Measurements from ENCODE around the gene SLC25A12.

DNA sequence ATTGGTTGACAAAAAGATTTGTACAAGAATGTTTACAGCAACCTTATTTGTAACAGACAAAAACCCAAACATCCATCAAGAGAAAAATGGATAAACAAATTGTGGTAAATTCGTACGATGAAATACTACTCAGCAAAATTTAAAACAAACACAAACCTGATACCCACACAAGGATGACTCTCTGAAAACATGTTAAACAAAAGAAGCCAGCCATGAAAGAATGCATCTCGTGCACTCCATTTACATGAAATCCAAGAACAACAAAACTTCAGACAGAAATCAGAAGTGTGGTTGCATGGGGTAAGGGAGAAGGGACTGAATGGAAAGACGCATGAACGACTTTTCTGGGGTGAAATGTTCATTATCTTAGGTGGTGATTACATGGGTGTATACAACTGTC is 93.4 kb downstream of the SLC25A12 start:
- no peak for TF ChIP-seq MXI1 (IDR thresholded peaks at IDR 0.05; ENCODE audit: borderline replicate concordance, low read depth, low read length)
- no peak for TF ChIP-seq ARID2 (CRISPR knock-in tag; IDR thresholded peaks at IDR 0.05; ENCODE audit: borderline replicate concordance)
- TF ChIP-seq HMGA1 (CRISPR knock-in tag; conservative IDR thresholded peaks at IDR 0.05): no peak
- TF ChIP-seq ZNF343 (CRISPR knock-in tag; IDR thresholded peaks at IDR 0.05): no peak
- TF ChIP-seq, protein P1, sequence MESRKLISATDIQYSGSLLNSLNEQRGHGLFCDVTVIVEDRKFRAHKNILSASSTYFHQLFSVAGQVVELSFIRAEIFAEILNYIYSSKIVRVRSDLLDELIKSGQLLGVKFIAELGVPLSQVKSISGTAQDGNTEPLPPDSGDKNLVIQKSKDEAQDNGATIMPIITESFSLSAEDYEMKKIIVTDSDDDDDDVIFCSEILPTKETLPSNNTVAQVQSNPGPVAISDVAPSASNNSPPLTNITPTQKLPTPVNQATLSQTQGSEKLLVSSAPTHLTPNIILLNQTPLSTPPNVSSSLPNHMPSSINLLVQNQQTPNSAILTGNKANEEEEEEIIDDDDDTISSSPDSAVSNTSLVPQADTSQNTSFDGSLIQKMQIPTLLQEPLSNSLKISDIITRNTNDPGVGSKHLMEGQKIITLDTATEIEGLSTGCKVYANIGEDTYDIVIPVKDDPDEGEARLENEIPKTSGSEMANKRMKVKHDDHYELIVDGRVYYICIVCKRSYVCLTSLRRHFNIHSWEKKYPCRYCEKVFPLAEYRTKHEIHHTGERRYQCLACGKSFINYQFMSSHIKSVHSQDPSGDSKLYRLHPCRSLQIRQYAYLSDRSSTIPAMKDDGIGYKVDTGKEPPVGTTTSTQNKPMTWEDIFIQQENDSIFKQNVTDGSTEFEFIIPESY (CRISPR knock-in tag; IDR thresholded peaks at IDR 0.05): no peak
- TF ChIP-seq YY1 (IDR thresholded peaks at IDR 0.05; ENCODE audit: insufficient read depth, insufficient replicate concordance, low read depth, low read length): no peak
- TF ChIP-seq ZC3H4 (CRISPR knock-in tag; IDR thresholded peaks at IDR 0.05; ENCODE audit: borderline replicate concordance): no peak
- TF ChIP-seq NR2C2 (CRISPR knock-in tag; IDR thresholded peaks at IDR 0.05; ENCODE audit: borderline replicate concordance): no peak
- TF ChIP-seq, protein P2, sequence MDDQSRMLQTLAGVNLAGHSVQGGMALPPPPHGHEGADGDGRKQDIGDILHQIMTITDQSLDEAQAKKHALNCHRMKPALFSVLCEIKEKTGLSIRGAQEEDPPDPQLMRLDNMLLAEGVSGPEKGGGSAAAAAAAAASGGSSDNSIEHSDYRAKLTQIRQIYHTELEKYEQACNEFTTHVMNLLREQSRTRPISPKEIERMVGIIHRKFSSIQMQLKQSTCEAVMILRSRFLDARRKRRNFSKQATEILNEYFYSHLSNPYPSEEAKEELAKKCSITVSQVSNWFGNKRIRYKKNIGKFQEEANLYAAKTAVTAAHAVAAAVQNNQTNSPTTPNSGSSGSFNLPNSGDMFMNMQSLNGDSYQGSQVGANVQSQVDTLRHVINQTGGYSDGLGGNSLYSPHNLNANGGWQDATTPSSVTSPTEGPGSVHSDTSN (CRISPR knock-in tag; IDR thresholded peaks at IDR 0.05; ENCODE audit: borderline replicate concordance): no peak
- TF ChIP-seq RAD51 (IDR thresholded peaks at IDR 0.05; ENCODE audit: borderline replicate concordance): no peak
- TF ChIP-seq ZBTB7A (CRISPR knock-in tag; IDR thresholded peaks at IDR 0.05): no peak
- TF ChIP-seq SRF (IDR thresholded peaks at IDR 0.05; ENCODE audit: low read depth, low read length): no peak
- no peak for TF ChIP-seq POLR2AphosphoS5 (IDR thresholded peaks at IDR 0.05; ENCODE audit: low read depth, low read length)
- no peak for TF ChIP-seq TAF1 (CRISPR knock-in tag; IDR thresholded peaks at IDR 0.05)
